H1 (cell line): ENCODE measurements around the gene TNRC6B. TPM values are rescaled to one million over a fixed set of nuclear protein-coding genes. Genes with fewer than 3 reads are reported as not detected.

ENCODE experiments used
- CTCF ChIA-PET: fragments of 300-600 bp; sonication (Branson Sonifier 250); formaldehyde crosslinking; loops from one replicate; lab custom pipeline; 2021; ENCODE audit not compliant: partially characterized antibody; lab: Charles Lee
- POLR2A ChIA-PET: fragments of 300-600 bp; sonication (Branson Sonifier 250); formaldehyde crosslinking; loops from one replicate; lab custom pipeline; 2021; ENCODE audit warnings: inconsistent platforms; ENCODE audit not compliant: partially characterized antibody; lab: Charles Lee
- DNase-seq, 2 experiments: peaks; one replicate each; pipeline versions ENCODE4 v3.0.0 to v3.0.0-alpha.2; 2010 to 2022; ENCODE audit warnings: low spot score in 2 of 2, low read depth in 1 of 2, mixed read lengths in 1 of 2
- FAIRE-seq: peaks from 2 replicates; lab custom pipeline; 2011; peaks lifted over from hg19 to GRCh38; lab: Jason Lieb, UNC
- H2AFZ ChIP-seq: 2 replicates; pipeline ENCODE4 v1.8.1; 2012; ENCODE audit warnings: low read length, inconsistent platforms
- H2AK5ac ChIP-seq: 2 replicates; pipeline ENCODE4 v1.6.1; 2013; ENCODE audit warnings: low read depth, low read length
- H2BK120ac ChIP-seq: replicated peaks from 2 replicates; pipeline ENCODE3; 2013; ENCODE audit warnings: low read depth, low read length, inconsistent platforms
- H2BK12ac ChIP-seq: 2 replicates; pipeline ENCODE4 v1.6.1; 2013; ENCODE audit warnings: low read depth, low read length
- H2BK15ac ChIP-seq: 2 replicates; pipeline ENCODE4 v1.6.1; 2013; ENCODE audit warnings: low read length
- H2BK20ac ChIP-seq: 2 replicates; pipeline ENCODE4 v1.6.1; 2013; ENCODE audit warnings: low read length
- H2BK5ac ChIP-seq: 2 replicates; pipeline ENCODE4 v1.6.1; 2013; ENCODE audit warnings: low read depth, low read length
- H3K14ac ChIP-seq: 2 replicates; pipeline ENCODE4 v1.6.1; 2013; ENCODE audit warnings: inconsistent platforms; ENCODE audit not compliant: insufficient read length
- H3K18ac ChIP-seq: 2 replicates; pipeline ENCODE4 v1.6.1; 2013; ENCODE audit warnings: low read length; ENCODE audit errors: extremely low read depth
- H3K23ac ChIP-seq: 2 replicates; pipeline ENCODE4 v1.6.1; 2013; ENCODE audit warnings: inconsistent platforms; ENCODE audit not compliant: insufficient read length
- H3K23me2 ChIP-seq: 2 replicates; pipeline ENCODE4 v1.6.1; 2013; ENCODE audit warnings: low read depth, low read length
- H3K27ac ChIP-seq: 2 replicates; pipeline ENCODE4 v1.6.1; 2011; ENCODE audit warnings: low read depth, low read length, inconsistent platforms
- H3K27me3 ChIP-seq, 4 experiments: replicated peaks in 1 of 4; 1 replicate in 1 of 4; 2 replicates in 3 of 4; pipeline versions ENCODE4 v1.6.1 to v1.8.1; 2011 to 2013; ENCODE audit warnings: low read length in 3 of 4, mild to moderate bottlenecking in 3 of 4, inconsistent platforms in 2 of 4, mixed read lengths in 2 of 4, moderate library complexity in 1 of 4; ENCODE audit not compliant: control insufficient read depth in 3 of 4, insufficient read depth in 3 of 4; ENCODE audit errors: extremely low read depth in 1 of 4
- H3K36me3 ChIP-seq, 4 experiments: 2 replicates each; pipeline versions ENCODE4 v1.6.1 to v1.8.1; 2011 to 2013; ENCODE audit warnings: mild to moderate bottlenecking in 4 of 4, low read length in 3 of 4, moderate library complexity in 2 of 4, control low read depth in 1 of 4, inconsistent platforms in 1 of 4; ENCODE audit not compliant: insufficient read depth in 4 of 4, control insufficient read depth in 2 of 4
- H3K4ac ChIP-seq: replicated peaks from 2 replicates; pipeline ENCODE3; 2013; ENCODE audit warnings: low read length, low read depth, mixed read lengths, inconsistent platforms; ENCODE audit not compliant: insufficient read length
- H3K4me1 ChIP-seq, 4 experiments: replicated peaks in 1 of 4; 1 replicate in 1 of 4; 2 replicates in 3 of 4; pipeline versions ENCODE4 v1.6.1 to v1.8.1; 2011 to 2013; ENCODE audit warnings: low read length in 3 of 4, inconsistent platforms in 2 of 4, mixed read lengths in 1 of 4; ENCODE audit not compliant: insufficient read depth in 4 of 4, control insufficient read depth in 3 of 4
- H3K4me2 ChIP-seq, 2 experiments: 2 replicates each; pipeline versions ENCODE4 v1.6.1 to v1.8.1; 2011 to 2013; ENCODE audit warnings: low read depth in 2 of 2, low read length in 2 of 2, control low read depth in 1 of 2, inconsistent platforms in 1 of 2, mild to moderate bottlenecking in 1 of 2; ENCODE audit not compliant: insufficient read depth in 1 of 2
- H3K4me3 ChIP-seq, 4 experiments: fragments of 200-600, 300-600 bp in 1 of 4; sonication (generic), shearing (Covaris generic), sonication (Bioruptor Twin) in 1 of 4; 2 replicates each; pipeline versions ENCODE4 v1.5.1 to v1.8.1; 2011 to 2016; ENCODE audit warnings: low read length in 4 of 4, low read depth in 3 of 4, control low read depth in 2 of 4, inconsistent platforms in 2 of 4, mild to moderate bottlenecking in 2 of 4, mixed read lengths in 1 of 4, moderate library complexity in 1 of 4; ENCODE audit not compliant: insufficient read depth in 2 of 4; ENCODE audit errors: extremely low read depth in 1 of 4
- H3K56ac ChIP-seq: replicated peaks from 2 replicates; pipeline ENCODE3; 2013; ENCODE audit warnings: low read depth, mild to moderate bottlenecking, mixed read lengths, low read length, inconsistent platforms; ENCODE audit not compliant: insufficient read length
- H3K79me1 ChIP-seq: 2 replicates; pipeline ENCODE4 v1.6.1; 2013; ENCODE audit warnings: low read depth, low read length, control low read depth
- H3K79me2 ChIP-seq, 2 experiments: 2 replicates each; pipeline versions ENCODE4 v1.6.1 to v1.8.1; 2012 to 2013; ENCODE audit warnings: low read length in 2 of 2, mild to moderate bottlenecking in 2 of 2, inconsistent platforms in 1 of 2; ENCODE audit not compliant: insufficient read depth in 2 of 2, control insufficient read depth in 1 of 2
- H3K9ac ChIP-seq, 4 experiments: replicated peaks in 1 of 4; 1 replicate in 1 of 4; 2 replicates in 3 of 4; pipeline versions ENCODE4 v1.6.1 to v1.8.1; 2011 to 2013; ENCODE audit warnings: low read depth in 3 of 4, low read length in 3 of 4, control low read depth in 2 of 4, mild to moderate bottlenecking in 2 of 4, moderate library complexity in 2 of 4, inconsistent platforms in 1 of 4; ENCODE audit errors: extremely low read depth in 1 of 4
- H3K9me3 ChIP-seq, 2 experiments: 2 replicates each; pipeline versions ENCODE4 v1.6.1 to v1.8.1; 2012 to 2013; ENCODE audit warnings: mild to moderate bottlenecking in 2 of 2, moderate library complexity in 2 of 2, control low read depth in 1 of 2, inconsistent platforms in 1 of 2, low read depth in 1 of 2, low read length in 1 of 2, mixed read lengths in 1 of 2; ENCODE audit not compliant: insufficient read depth in 2 of 2
- H4K20me1 ChIP-seq, 2 experiments: replicated peaks in 1 of 2; 2 replicates each; pipeline versions ENCODE3 to v1.8.1; 2011 to 2013; ENCODE audit warnings: inconsistent platforms in 2 of 2, low read length in 2 of 2, mild to moderate bottlenecking in 1 of 2; ENCODE audit not compliant: insufficient read depth in 2 of 2, control insufficient read depth in 1 of 2
- H4K5ac ChIP-seq: 2 replicates; pipeline ENCODE4 v1.6.1; 2013; ENCODE audit warnings: low read length, low read depth, mixed read lengths, inconsistent platforms; ENCODE audit not compliant: insufficient read length
- H4K8ac ChIP-seq: 2 replicates; pipeline ENCODE4 v1.8.0; 2013; ENCODE audit warnings: mild to moderate bottlenecking, moderate library complexity, low read length, inconsistent platforms; ENCODE audit not compliant: insufficient read depth; ENCODE audit errors: extremely low read depth
- H4K91ac ChIP-seq: replicated peaks from 2 replicates; pipeline ENCODE3; 2013; ENCODE audit warnings: low read length, mixed read lengths, inconsistent platforms; ENCODE audit not compliant: insufficient read length
- EP300 ChIP-seq, 2 experiments: IDR thresholded peaks; 1 replicate in 1 of 2; 2 replicates in 1 of 2; pipeline ENCODE4 v1.6.1; 2011 to 2012; ENCODE audit warnings: low read depth in 2 of 2, low read length in 2 of 2, mild to moderate bottlenecking in 2 of 2, borderline replicate concordance in 1 of 2, inconsistent platforms in 1 of 2, moderate library complexity in 1 of 2
- GABPA ChIP-seq: IDR thresholded peaks from 2 replicates; pipeline ENCODE4 v1.6.1; 2011; ENCODE audit warnings: mild to moderate bottlenecking, low read length, moderate library complexity, borderline replicate concordance; ENCODE audit not compliant: insufficient read depth
- JUND ChIP-seq: IDR thresholded peaks from 2 replicates; pipeline ENCODE4 v1.6.1; 2011; ENCODE audit warnings: mild to moderate bottlenecking, improper control_type of control experiment, low read length
- MAFK ChIP-seq: IDR thresholded peaks from 2 replicates; pipeline ENCODE4 v1.6.1; 2012; ENCODE audit warnings: low read depth, mild to moderate bottlenecking, improper control_type of control experiment, low read length
- YY1 ChIP-seq: IDR thresholded peaks from 2 replicates; pipeline ENCODE4 v1.6.1; 2011; ENCODE audit warnings: low read depth, mild to moderate bottlenecking, low read length
- WGBS, 2 experiments: shearing (Covaris generic) in 1 of 2; methylation state at CpG; one replicate each; pipeline versions ENCODE4 v1.1.6 to v1.1.7; 2013 to 2015; ENCODE audit warnings: low lambda C conversion rate in 2 of 2, mixed read lengths in 2 of 2, inconsistent platforms in 1 of 2, low coverage in 1 of 2, missing lambda C conversion rate in 1 of 2; ENCODE audit not compliant: insufficient replicate concordance in 2 of 2, insufficient coverage in 1 of 2, insufficient read length in 1 of 2; ENCODE audit errors: extremely low coverage in 1 of 2, missing lambda C conversion rate in 1 of 2; 5-methylcytosine and 5-hydroxymethylcytosine counted together
- polyA plus RNA-seq, 7 experiments: library from polyadenylated mRNA; depleted of rRNA in 3 of 7; stranded (reverse) in 5 of 7; unstranded in 2 of 7; fragments of >200 nt in 5 of 7; fragments of 200-250 nt in 2 of 7; gene quantifications; 1 replicate in 5 of 7; 2 replicates in 1 of 7; 4 replicates in 1 of 7; pipeline versions ENCODE4 v1.2.1 to v1.2.3, GENCODE V29; 2011 to 2013; ENCODE audit warnings: missing spikeins in 2 of 7, mixed read lengths in 2 of 7
- total RNA-seq: library from RNA; stranded (reverse); fragmentation: NEBNext Ultra II Directional; extraction: Animal tissue kit (Norgen Biotek cat#: 25700); gene quantifications from 2 replicates; pipeline ENCODE4 v1.2.1, GENCODE V29; 2021

Gene TNRC6B
- total and polyA plus RNA-seq, 2 of the 8 experiments (the other 6 are each of a cell fraction or from before 2014, with no cell fraction given): 12.5 to 48.9 TPM

GRCh38 chr22:40240160-40240559 lies 62.4 kb downstream of the TNRC6B start:
- Histone ChIP-seq H3K14ac (no peak overlapping the region), H4K8ac (no peak overlapping the region), H2AFZ (no peak overlapping the region), H3K4me2 (no peak overlapping the region; a peak in 1 of 4 replicates), H3K4me3 (no peak overlapping the region), H3K23me2 (no peaks in the 10 kb centered on the region), H3K9ac (no peak overlapping the region), H3K23ac (no peak overlapping the region), H3K79me2 (peaks cover 26 to 95% of the 10 kb centered on the region in 2 experiments), H3K27me3 (no peaks in the 10 kb centered on the region), H2BK12ac (no peak overlapping the region), H2BK5ac (no peak overlapping the region), H2AK5ac (no peak overlapping the region), H3K27ac (no peak overlapping the region), H4K5ac (no peak overlapping the region), H3K4me1 (peaks cover 8 to 13% (median 13%) of the 10 kb centered on the region in 4 experiments), H3K56ac (no peak overlapping the region), H4K20me1 (peaks cover 28 to 44% of the 10 kb centered on the region in 2 experiments), H3K4ac (no peak overlapping the region), H3K9me3 (no peaks in the 10 kb centered on the region), H3K79me1 (peaks cover 21% of the 10 kb centered on the region), H3K36me3 (no peaks in the 10 kb centered on the region), H2BK15ac (no peak overlapping the region), H2BK120ac (no peak overlapping the region), H2BK20ac (no peak overlapping the region), H3K18ac (no peak overlapping the region), H4K91ac (no peak overlapping the region)
- WGBS, 2 experiments: 87% methylated on average over 3 of the region's 3 CpGs; no CpG with 5 or more reads in 1 of the 2 experiments
- no peak for TF ChIP-seq GABPA
- TF ChIP-seq EP300 (IDR thresholded peaks at IDR 0.05; ENCODE audit: borderline replicate concordance in 1 of 2, low read depth in 2 of 2, low read length in 2 of 2): no peak
- no peak for TF ChIP-seq YY1
- no peak for TF ChIP-seq JUND
- no peak for TF ChIP-seq MAFK
- FAIRE-seq: no peak
- DNase-seq: no peak
- CTCF ChIA-PET: no interaction called here
- POLR2A ChIA-PET: interaction anchor here (1.0 to 1.6 kb wide), 4 partner anchors 15 to 110 kb away, joined by 4 to 5 read pairs (median 4); no protein-coding TSS in a partner anchor
